AML-193 (cell line): ENCODE measurements around the gene ANKS3.

Experiments
- DNase-seq, 2 experiments: peaks; one replicate each; lab custom pipeline; 2025; lab: John Stamatoyannopoulos, UW

The ANKS3 gene

GRCh38 chr16:4667203-4667963 is 66.7 kb downstream of the ANKS3 start:
- no peak for DNase-seq

GRCh38 chr16:4666537-4667202 is 67.4 kb downstream of the ANKS3 start:
- DNase-seq = no peak

- peak; percentile 46 to 59 for DNase-seq
Observed at GRCh38 chr16:4664538-4665418, 69.3 kb downstream of the ANKS3 start.

- peak; percentile 85 to 93 for DNase-seq
Observed at GRCh38 chr16:4663777-4664465, 70.2 kb downstream of the ANKS3 start.

- no peak for DNase-seq
Observed at GRCh38 chr16:4663465-4663776, 70.7 kb downstream of the ANKS3 start.

- DNase-seq = no peak
Observed at GRCh38 chr16:4661661-4662060, 72.4 kb downstream of the ANKS3 start.

GRCh38 chr16:4660454-4661007 is 73.5 kb downstream of the ANKS3 start:
- no peak for DNase-seq

- DNase-seq = no peak
Observed at GRCh38 chr16:4659363-4660353, 74.4 kb downstream of the ANKS3 start.

- DNase-seq = no peak
Observed at GRCh38 chr16:4656695-4657686, 77.1 kb downstream of the ANKS3 start.

- DNase-seq = no peak
Observed at GRCh38 chr16:4656221-4656620, 77.8 kb downstream of the ANKS3 start.

GRCh38 chr16:4655801-4656200 is 78.3 kb downstream of the ANKS3 start:
- no peak for DNase-seq

- no peak for DNase-seq
Observed at GRCh38 chr16:4654964-4655590, 79.0 kb downstream of the ANKS3 start.

GRCh38 chr16:4654011-4654963 is 79.8 kb downstream of the ANKS3 start:
- no peak for DNase-seq

GRCh38 chr16:4652561-4652960 is 81.5 kb downstream of the ANKS3 start:
- DNase-seq = no peak

GRCh38 chr16:4651827-4652226 is 82.2 kb downstream of the ANKS3 start:
- DNase-seq = no peak

- peak; percentile 14 to 32 for DNase-seq
Observed at GRCh38 chr16:4650443-4651074, 83.5 kb downstream of the ANKS3 start.

- DNase-seq = no peak
Observed at GRCh38 chr16:4649744-4650442, 84.2 kb downstream of the ANKS3 start.
